Right renal pelvis (tissue), 4 donors: ENCODE data around the gene ATXN1. TPM values are rescaled to one million over a fixed set of nuclear protein-coding genes. Genes with fewer than 3 reads are reported as not detected.
A peak's percentile ranks its signal among the peaks of the same experiment; 100 is the strongest.
"Not testable (repeated sequence)": the region's sequence is repeated elsewhere in the genome, so short reads cannot be mapped to it uniquely, and the experiment has no call there.

ENCODE experiments used
- DNase-seq, 4 donors: peaks; one replicate each; pipeline ENCODE4 v3.0.0-alpha.2; 2013; ENCODE audit warnings: low read depth in 4 of 4, low spot score in 3 of 4, missing footprints in 1 of 4
- polyA plus RNA-seq, 4 donors: library from polyadenylated mRNA; unstranded; fragments of 120-200 nt; gene quantifications; one replicate each; pipeline ENCODE4 v1.2.1, GENCODE V29; 2013; ENCODE audit not compliant: insufficient read length in 4 of 4

The ATXN1 gene
- polyA plus RNA-seq, result 10 to 100 TPM; 17.2 to 22.0 (median 20.8) TPM

GRCh38 chr6:16760516-16761470, at the start of gene ATXN1:
Gene ATXN1, minus strand, starts transcription at chr6:16761460.
- DNase-seq, result peak in 2 of 4 donors; percentile 55 to 69

DNA sequence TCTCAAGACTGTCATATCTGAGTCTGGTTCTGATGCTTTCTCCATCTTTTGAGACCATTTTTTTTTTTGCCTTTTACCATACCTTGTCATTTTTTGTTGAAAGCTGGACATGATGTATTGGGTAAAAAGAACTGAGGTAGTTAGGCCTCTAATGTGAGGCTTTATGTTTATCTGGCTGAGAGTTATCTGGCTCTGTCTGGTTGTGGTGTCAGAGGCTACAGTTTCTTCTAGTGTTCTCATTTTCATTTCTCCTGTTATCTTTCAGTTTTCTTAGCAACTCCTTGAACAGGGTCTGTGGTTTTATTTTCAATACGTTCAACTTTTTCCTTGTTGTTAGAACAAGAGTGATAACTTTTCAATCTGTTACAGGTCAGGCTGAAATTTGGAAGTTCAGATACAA, 49.2 kb upstream of the ATXN1 start:
- DNase-seq, result no peak

- no peak for DNase-seq
Observed at GRCh38 chr6:16809753-16810358, 48.6 kb upstream of the ATXN1 start.

DNA sequence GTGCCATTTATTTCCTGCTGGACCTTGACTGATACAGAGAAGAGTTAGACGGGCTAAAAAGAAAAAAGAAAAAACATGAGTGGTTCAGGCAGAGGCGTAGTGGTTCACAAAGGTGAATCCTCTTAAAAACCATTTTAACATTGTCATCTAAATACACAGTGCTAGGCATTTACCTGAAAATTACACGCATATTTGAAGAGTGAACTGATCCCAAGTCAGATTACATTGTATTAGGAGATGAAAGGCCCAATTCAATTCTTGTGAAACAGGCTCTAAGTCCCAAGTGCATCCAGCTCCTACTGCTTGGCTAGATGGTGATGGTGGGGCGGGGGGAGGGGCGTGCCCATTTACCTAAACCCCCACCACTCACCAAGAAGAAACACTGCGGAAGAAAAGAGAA, 46.7 kb upstream of the ATXN1 start:
- DNase-seq, result no peak

DNA sequence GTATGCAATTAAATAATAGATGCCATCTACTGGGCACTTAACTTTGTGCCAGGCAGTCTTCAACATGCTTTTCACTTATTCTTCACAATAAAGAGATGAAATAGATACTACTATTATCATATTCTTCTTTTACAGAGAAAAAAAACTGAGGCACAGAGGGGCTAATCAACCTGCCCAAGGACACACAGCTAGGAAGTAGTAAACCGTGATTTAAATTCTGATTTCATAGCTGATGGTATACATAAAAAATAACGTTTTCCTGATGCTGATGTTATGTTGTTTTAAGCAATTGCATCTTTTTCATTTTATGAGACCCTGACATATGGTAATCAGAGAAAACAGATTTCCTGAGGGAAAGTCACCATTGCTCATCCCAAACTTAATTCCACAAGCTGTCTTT, 45.1 kb upstream of the ATXN1 start:
- no peak for DNase-seq

DNA sequence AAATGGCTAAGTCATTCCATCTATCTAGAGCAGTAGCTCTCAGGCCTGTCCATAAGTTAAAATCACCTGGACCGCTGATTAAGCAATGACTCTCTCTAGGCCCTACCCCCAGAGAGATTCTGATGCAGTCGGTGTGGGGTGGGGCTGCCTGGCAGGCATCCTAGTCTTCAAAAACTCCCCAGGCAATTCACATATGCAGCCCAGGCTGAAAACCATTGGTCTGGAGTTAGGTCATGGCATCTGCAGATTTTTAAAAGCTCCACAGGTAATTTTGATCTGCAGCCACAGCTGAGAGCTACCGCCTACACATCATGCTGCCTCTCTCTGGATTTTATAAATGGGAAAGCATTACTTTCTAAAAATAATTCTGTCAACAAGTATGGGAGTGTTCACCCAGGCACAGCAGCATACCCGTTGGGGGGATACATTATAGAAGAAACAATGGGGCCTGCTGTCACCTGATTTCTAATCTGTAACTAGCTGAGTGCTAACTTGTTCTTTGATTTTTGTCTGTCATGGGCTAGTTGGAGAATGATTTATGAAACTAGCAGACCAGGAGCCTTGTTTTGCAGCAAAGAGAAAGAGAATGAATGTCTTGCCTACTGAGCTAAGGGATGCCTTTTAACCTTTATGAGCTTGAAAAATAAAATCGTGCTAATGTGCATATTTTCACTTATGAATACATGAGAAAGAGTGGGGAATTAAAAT, 44.1 kb upstream of the ATXN1 start:
- DNase-seq, result peak in 1 of 4 donors; percentile 6

DNA sequence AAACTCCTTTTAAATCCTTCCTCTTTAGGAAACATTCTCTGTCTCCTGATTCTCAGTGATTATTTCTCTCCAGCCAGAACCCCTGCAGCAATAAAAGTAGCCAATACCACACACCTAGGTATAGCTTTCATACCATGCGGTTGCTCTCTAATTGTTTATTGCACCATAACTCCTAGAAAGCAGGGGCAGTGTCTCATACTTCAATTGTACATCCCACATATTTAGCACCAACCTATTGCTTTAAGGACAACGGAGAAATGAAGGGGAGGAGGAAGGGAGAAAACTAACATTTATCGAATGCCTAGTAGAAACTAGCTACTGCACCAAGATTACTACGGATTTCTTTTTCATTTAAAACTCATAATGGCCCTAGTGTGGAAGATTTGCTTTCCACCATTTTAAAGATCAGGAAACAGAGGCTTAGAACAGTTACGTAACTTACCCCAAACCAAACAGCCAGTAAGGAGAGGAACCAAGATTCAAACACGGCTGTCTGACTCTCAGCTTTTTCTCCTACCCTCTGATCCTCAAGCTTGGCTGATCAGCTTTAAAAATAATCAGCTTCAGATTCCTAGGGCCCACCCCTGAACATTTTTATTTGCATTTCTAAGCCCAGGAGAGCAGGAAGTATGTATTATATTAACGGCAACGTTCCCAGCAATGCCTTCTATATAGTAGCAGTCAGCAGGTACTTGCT, 43.4 kb upstream of the ATXN1 start:
- DNase-seq, result peak in 1 of 4 donors; percentile 14

DNA sequence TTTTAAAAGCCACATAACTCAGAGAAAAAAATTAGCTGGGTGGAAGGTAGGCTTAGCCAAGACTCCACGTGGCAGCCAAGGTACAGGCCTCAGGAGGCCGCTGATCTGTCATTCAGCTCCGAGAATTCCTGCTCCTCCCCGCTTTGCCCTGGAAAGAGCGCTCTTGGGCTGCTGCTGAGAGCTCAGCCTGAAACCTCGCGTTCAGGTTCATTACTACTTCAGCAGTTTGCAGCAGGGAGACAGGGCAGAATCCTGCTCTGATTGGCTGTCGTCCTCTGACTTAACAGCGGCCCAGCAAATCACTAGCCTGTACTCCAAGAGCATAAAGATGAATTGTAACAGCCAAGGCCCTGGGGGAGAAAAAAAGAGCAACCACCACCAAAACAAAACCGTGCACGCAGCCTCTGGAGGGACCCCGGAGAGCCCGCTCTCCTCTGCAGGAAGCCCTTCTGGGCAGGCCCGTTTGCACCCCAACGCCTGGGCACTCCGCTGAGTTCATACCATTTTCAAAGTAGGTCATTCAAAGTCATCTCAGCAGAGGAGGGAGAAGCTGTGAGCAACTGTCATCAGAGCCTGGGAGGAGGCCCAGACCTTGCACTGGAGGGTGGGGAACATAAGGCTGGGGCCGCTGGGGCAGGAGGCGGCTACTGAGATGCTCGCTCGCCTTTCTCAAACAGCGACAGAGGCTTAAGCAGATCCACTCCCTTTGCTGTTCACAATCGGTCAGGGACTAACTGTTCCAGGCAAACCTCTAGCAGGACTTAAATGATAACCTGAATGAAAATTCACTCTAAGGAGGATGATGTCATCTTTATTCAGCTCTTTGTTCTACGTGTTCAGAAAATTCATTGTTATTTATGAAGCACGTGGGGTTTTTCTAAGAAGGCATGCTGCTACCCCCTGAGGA, 42.3 kb upstream of the ATXN1 start:
- DNase-seq, result peak; percentile 56 to 79 (median 71)

DNA sequence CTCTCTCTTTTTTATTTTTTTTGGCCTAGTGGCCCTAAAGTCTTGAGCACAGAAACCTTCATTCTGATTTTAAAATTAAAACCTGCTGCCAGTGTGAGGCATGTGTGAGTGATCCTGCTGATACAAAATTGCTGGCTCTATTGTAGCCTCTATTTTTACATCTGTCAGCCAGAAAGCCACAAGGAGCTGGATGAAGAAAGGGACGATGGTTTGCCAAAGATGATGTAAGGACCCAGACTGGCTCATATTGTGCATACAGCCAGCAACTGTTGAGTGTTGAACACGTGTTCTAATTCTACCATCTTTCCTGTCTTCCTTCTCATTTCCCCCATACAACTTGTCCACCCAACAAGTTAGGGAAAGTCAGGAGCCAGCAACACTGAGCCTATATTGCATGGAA, 40.8 kb upstream of the ATXN1 start:
- no peak for DNase-seq

DNA sequence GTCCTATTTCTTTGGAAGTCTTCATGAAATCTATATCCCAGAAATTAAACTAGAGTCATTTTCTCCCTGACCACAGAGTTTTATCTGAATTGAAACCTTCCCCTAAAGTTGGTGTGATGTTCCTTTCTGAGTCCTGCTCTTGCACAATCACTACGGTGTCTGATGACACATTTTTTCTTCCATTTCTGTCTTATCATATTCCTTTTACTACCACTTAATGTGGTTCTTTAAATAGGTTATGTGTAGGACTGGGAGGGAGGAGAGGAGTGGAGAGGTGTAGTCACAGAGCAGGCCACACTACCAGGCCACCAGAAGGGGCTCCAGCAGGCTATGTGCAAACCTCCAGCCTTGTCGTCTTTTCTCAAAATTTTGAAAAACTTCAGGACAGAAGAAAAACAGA, 39.7 kb upstream of the ATXN1 start:
- no peak for DNase-seq

DNA sequence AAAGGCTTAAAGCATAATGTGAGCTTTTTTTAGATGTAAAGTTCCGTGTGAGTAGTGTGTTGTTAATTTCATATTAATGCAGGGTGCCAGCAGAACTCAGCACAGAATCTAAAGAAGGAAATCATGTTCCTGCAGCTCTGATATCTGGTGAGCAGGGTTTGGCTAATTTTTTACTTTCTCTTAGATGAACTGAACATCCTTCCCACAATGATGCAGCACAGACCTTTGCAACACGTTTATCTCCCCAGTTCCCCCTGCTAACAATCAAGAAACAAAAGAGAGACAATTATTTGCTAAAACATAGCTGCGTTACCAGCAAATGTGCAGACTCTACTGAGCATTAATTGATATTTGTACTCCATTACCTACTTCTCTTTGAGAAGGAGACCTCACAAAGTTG, 39.1 kb upstream of the ATXN1 start:
- no peak for DNase-seq

DNA sequence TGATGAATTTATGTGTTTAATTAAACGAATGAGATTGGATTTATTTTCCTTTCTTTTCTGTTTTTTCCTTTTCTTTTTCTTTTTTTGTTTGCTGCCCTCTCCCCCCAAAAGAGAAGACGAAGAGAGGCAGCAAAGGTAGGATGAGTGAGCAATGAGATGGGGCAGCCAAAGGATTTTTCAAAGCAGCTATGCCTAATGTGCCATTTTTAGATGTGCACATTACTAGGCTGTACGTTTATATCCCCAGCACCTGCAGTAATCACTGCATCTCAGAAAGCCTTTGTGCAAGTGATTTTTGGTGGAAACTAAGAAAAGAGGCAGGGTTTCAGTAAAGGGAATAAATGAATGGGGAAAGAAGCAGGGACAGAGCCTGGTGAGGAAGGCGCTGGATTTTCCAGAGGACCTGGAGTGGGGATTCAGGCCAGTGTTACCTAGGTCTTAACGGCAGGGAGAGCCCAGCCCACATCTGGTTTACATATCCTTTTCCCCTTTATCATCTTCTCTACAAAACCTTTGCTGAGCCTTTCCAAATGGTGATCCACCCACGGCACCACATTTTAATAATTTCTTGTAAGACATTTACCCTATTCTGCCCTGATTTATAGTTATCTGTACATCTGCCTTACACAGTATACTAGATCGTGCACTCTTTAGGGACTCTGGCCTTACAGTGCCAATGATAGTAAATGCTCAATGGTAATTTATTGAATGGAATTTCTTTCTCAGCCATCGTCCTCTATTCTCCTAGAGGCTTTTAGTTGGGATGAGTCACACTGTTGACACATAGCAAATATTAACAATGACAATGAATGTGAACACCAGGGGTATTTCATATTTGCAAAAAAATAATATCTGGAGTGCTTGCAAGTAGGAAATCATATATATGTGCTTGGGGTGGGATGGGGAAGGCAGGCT, 38.3 kb upstream of the ATXN1 start:
- DNase-seq, result no peak

DNA sequence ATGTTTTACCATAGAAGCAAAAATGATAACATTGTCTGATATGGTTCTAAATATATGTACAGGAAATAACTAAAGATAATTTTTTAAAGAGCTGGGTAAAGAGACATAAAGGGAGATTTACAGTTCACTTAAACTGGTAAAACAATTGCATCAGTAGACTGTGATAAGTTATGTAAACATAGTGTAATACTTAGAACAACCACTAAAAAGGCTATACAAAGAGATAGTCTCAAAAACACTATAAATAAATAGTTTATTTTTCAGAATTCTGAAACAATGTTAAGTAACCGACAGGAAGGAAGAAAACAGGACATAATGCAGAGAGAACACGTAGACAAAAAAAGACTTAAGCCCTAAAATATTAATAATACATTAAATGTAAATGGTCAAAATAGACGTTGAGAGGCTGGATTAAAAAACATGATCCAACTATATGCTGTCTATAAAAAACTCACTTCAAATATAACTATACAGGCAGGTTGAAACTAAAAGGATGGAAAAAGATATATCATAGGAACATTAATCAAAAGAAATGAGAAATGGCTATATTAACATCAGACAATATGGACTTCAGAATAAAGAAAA, 32.7 kb upstream of the ATXN1 start:
- no peak for DNase-seq

DNA sequence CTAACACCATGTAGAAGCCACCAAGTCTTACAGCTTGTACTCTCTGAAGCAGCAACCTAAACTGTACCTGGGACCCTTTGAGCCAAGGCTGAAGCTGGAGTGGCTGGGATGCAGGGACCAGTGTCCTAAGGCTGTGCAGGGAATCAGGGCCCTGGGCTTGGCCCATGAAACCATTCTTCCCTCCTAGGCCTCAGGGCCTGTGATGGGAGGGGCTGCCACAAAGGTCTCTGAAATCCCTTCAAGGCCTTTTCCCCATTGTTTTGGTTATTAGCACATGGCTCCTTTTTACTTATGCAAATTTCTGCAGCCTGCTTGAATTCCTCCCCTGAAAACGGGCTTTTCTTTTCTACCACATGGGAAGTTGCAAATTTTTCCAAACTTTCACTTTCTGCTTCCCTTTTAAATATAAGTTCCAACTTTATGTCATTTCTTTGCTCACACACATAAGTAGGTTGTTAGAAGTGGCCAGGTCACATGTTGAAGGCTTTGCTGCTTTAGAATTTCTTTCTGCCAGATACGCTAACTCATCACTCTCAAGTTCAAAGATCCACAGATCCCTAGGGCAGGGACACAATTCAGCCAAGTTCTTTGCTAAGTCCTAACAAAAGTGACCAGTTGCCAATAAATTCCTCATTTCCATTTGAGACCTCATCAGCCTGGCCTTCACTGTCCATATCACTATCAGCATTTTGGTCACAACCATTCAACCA, 28.2 kb upstream of the ATXN1 start:
- no peak for DNase-seq

- no peak for DNase-seq
Observed at GRCh38 chr6:16787128-16787682, 25.9 kb upstream of the ATXN1 start.

DNA sequence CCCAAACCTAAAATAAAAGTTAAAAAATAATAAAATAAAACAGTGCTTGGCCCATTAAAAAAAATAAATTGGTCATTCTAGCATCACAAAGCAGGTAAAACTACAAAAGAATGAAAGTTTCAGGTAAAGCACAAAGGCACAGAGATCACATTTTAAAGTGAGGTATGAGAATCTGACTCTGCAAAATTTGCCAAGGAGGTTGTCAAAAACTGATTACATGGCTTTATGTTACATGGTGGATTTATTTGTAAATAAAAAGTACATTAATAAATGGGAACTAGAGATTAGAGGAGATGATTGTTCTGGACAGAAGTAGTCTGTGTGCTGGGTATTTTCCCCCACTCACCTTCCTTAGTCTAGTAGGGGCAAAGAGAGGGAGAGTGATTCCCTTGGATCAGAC, 24.2 kb upstream of the ATXN1 start:
- no peak for DNase-seq

DNA sequence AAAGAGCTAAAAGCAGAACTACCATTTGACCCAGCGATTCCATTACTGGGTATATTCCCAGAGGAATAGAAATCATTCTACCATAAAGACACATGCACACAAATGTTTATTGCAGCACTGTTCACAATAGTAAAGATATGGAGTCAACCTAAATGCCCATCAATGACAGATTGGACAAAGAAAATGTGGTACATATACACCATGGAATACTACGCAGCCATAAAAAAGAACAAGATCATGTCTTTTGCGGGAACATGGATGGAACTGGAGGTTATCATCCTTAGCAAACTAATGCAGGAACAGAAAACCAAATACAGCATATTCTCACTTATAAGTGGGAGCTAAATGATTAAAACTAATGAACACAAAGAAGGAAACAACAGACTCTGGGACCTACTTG, 23.7 kb upstream of the ATXN1 start:
- DNase-seq, result not testable (repeated sequence)
